Heart left ventricle (tissue), 16 donors: ENCODE measurements around the gene SELENOM. TPM values are rescaled to one million over a fixed set of nuclear protein-coding genes. Genes with fewer than 3 reads are reported as not detected.

Experiments used
- ATAC-seq, 4 donors: fragments of 200-7000 bp; cut with Tn5 transposase; one replicate each; pipeline ENCODE4 v1.9.1; 2020 to 2022; ENCODE audit warnings: moderate library complexity in 4 of 4, mild to moderate bottlenecking in 3 of 4, moderate number of reproducible peaks in 1 of 4
- DNase-seq, 5 donors: peaks; one replicate each; pipeline ENCODE4 v3.0.0-alpha.2; 2020
- H3K27ac ChIP-seq, 12 donors: fragments of 200-600 bp; sonication (generic) in 4 of 12; one replicate each; pipeline versions ENCODE4 v1.5.0 to v1.8.0; 2016 to 2022; ENCODE audit warnings: mild to moderate bottlenecking in 2 of 12
- H3K27me3 ChIP-seq, 9 donors: fragments of 200-600 bp; sonication (generic) in 2 of 9; one replicate each; pipeline versions ENCODE4 v1.5.1 to v1.8.0; 2016 to 2022; ENCODE audit warnings: mild to moderate bottlenecking in 3 of 9
- H3K36me3 ChIP-seq, 9 donors: fragments of 200-600 bp; sonication (generic) in 2 of 9; one replicate each; pipeline versions ENCODE4 v1.5.0 to v1.8.0; 2018 to 2022; ENCODE audit warnings: mild to moderate bottlenecking in 2 of 9
- H3K4me1 ChIP-seq, 12 donors: fragments of 200-600 bp; sonication (generic) in 4 of 12; one replicate each; pipeline versions ENCODE4 v1.5.0 to v1.8.0; 2016 to 2022; ENCODE audit warnings: mild to moderate bottlenecking in 3 of 12
- H3K4me3 ChIP-seq, 12 donors: fragments of 200-600 bp; sonication (generic) in 4 of 12; one replicate each; pipeline versions ENCODE4 v1.5.0 to v1.8.0; 2017 to 2022; ENCODE audit warnings: mild to moderate bottlenecking in 9 of 12, moderate library complexity in 4 of 12
- H3K9me3 ChIP-seq, 12 donors: fragments of 200-600 bp; sonication (generic) in 4 of 12; one replicate each; pipeline versions ENCODE4 v1.5.0 to v1.8.0; 2016 to 2022; ENCODE audit warnings: mild to moderate bottlenecking in 1 of 12
- POLR2A ChIP-seq, 2 donors: fragments of 450-650 bp; IDR thresholded peaks; one replicate each; pipeline ENCODE4 v1.6.1; 2017; ENCODE audit warnings: antibody characterized with exemption in 2 of 2, mild to moderate bottlenecking in 2 of 2, moderate library complexity in 2 of 2
- WGBS, 4 donors: extraction: QIAGEN DNeasy Blood & Tissue Kit in 2 of 4; methylation state at CpG; one replicate each; pipeline versions ENCODE4 v1.1.5 to v1.1.7; 2013 to 2018; 5-methylcytosine and 5-hydroxymethylcytosine counted together
- intact Hi-C, 10 donors: fragments of 100-400 bp; cut with DNase I; formaldehyde crosslinking; loops; one replicate each; pipeline versions ENCODE4 v1.11.1 to v1.14.2; 2022
- polyA plus RNA-seq, 2 donors: library from polyadenylated mRNA; stranded (reverse); fragments of 200-250 nt; gene quantifications; one replicate each; pipeline ENCODE4 v1.2.3, GENCODE V29; 2013
- total RNA-seq, 9 donors: library from RNA; depleted of rRNA in 2 of 9; stranded (reverse); fragments of >200 nt in 2 of 9; fragmentation: NEBNext Ultra II Directional in 3 of 9; extraction: Animal tissue kit (Norgen Biotek cat#: 25700) in 3 of 9; gene quantifications; one replicate each; pipeline versions ENCODE4 v1.1.0 to v1.2.4, GENCODE V29; 2016 to 2023
- TF ChIP-seq, protein P1 (sequence below), 12 donors: fragments of 200-600 bp; sonication (generic) in 4 of 12; IDR thresholded peaks; one replicate each; pipeline versions ENCODE4 v1.5.0 to v1.8.0; 2018 to 2022; ENCODE audit warnings: antibody characterized with exemption in 12 of 12, mild to moderate bottlenecking in 5 of 12
- donor health status: ischemic (EF 13 %, LVEDD 7.1; RV severe dilation, severe dysfunction).
- donor health status: healthy with polysubstance abuse.
- donor health status: DM: no; HTN: yes; CAD: no.
- donor health status: DM: no; HTN: no; CAD: no.
- donor health status: ischemic (EF 25% LVEDD 6.9; RV normal size, moderate dysfunction).
- donor health status: ischemic (EF 25% LVEDD 5.7; RV mildly dilated, moderate dysfunction).
- donor health status: healthy.
- donor health status: DM: yes; HTN: yes; CAD: no.
- donor health status: ischemic (EF 35%, LVEDD 5.7; RV mildly dilated, moderate dysfunction).
- donor health status: nonischemic (EF 11% LVEDD 7.7; RV severe dilation, severe dysfunction).
- donor health status: DM: yes; HTN: yes; CAD: no.
- donor health status: PGD.
- donor health status: ischemic (EF 29% LVEDD 5.4; RV normal size, mild dysfunction).
- donor health status: nonischemic (EF 23%, LVEDD 6.1; RV moderate dilation, normal function).

The SELENOM gene
- total and polyA plus RNA-seq, 11 donors = 35.0 to 183 (median 55.0) TPM

DNA sequence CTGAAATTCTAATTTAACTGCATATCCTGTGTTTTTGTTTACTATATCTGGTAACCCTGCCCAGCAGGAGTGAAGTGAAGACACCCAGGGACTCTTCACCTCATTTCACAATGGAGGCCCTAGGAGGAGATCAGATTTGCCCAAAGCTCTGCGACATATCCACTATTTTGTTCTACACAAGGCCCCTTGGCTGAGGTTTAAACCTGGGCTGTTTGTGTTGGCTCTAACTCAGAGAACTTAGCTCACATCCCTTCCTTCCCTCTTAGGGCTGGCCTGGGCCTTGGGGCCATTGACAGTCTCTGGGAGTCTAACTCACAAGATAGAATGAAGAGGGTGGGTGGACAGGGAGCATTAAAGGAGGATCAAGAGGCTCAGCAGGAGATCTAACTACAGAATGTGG, 41.1 kb upstream of the SELENOM start:
- no peak for TF ChIP-seq POLR2A (IDR thresholded peaks at IDR 0.05)
- TF ChIP-seq, protein P1, sequence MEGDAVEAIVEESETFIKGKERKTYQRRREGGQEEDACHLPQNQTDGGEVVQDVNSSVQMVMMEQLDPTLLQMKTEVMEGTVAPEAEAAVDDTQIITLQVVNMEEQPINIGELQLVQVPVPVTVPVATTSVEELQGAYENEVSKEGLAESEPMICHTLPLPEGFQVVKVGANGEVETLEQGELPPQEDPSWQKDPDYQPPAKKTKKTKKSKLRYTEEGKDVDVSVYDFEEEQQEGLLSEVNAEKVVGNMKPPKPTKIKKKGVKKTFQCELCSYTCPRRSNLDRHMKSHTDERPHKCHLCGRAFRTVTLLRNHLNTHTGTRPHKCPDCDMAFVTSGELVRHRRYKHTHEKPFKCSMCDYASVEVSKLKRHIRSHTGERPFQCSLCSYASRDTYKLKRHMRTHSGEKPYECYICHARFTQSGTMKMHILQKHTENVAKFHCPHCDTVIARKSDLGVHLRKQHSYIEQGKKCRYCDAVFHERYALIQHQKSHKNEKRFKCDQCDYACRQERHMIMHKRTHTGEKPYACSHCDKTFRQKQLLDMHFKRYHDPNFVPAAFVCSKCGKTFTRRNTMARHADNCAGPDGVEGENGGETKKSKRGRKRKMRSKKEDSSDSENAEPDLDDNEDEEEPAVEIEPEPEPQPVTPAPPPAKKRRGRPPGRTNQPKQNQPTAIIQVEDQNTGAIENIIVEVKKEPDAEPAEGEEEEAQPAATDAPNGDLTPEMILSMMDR (IDR thresholded peaks at IDR 0.05) = no peak
- intact Hi-C loops = loop anchor here (1.0 to 10.0 kb wide), 13 partner anchors 36 to 386 kb away; partner anchors contain the start of gene SELENOM (in 5 of the 10)
- no peak overlapping the region for H3K4me3 ChIP-seq
- no peaks in the 10 kb centered on the region for H3K27me3 ChIP-seq
- peak in 3 of 5 donors; percentile 30 to 46 (median 36) for DNase-seq
- 50 to 54% (median 51%) methylated on average over 1 of the region's 1 CpG for WGBS, 4 donors
- H3K4me1 ChIP-seq = peaks cover 0 to 14% (median 10%) of the 10 kb centered on the region in 12 donors
- ATAC-seq = peak; percentile 71 to 88 (median 80)
- H3K27ac ChIP-seq = peak overlapping the region; percentile 37 to 85 (median 74)
- peaks cover 0 to 7% (median 0%) of the 10 kb centered on the region in 12 donors for H3K9me3 ChIP-seq
- H3K36me3 ChIP-seq = no peaks in the 10 kb centered on the region

DNA sequence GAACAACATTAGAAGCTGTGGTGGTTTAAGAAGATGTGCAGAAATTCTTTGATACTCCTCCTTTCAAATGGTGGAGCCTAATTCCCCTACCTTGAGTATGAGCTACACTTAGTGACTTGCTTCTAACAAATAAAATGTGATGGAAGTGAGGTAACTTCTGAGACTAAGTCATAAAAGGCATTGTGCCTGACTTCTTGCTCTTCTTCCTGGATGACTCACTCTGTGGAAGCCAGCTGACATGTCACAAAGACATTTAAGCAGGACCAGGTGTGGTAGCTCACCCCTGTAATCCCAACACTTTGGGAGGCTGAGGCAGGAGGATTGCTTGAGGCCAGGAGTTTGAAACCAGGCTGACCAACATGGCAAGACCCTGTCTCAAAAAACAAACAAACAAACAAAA, 36.9 kb upstream of the SELENOM start:
- Histone ChIP-seq H3K9me3 (peaks cover 0 to 7% (median 0%) of the 10 kb centered on the region in 12 donors), H3K36me3 (no peaks in the 10 kb centered on the region), H3K27ac (no peak overlapping the region), H3K27me3 (peaks cover 0 to 8% (median 0%) of the 10 kb centered on the region in 9 donors), H3K4me1 (peaks cover 0 to 19% (median 10%) of the 10 kb centered on the region in 12 donors), H3K4me3 (no peak overlapping the region)
- TF ChIP-seq, protein P1 (IDR thresholded peaks at IDR 0.05) = no peak
- TF ChIP-seq POLR2A (IDR thresholded peaks at IDR 0.05) = no peak
- ATAC-seq (no peak), DNase-seq (no peak)
- intact Hi-C loops = loop anchor here in 3 of 10 donors (10.0 kb wide), 2 partner anchors 49 to 379 kb away; no protein-coding TSS in a partner anchor

DNA sequence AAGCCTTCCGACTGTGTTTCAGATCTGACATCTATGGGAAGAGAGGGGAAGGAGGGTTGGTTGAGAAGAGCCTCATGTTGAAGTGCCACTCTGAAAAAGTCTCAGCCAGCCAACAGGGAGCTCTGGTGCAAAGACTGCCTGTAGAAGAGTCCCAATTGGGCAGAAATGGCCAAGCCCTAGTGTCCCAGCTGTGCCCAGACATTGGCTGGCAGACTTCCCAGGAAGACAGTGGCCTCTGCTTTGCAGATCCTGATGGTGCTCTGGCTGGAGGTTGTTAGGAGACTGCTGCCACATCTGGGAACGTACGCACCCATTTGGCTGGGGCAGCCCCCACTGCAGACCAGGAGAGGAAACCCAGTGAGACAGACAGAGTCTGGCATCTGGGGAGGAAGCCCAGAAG, 36.2 kb upstream of the SELENOM start:
- TF ChIP-seq, protein P1 (IDR thresholded peaks at IDR 0.05) = no peak
- no peak for TF ChIP-seq POLR2A (IDR thresholded peaks at IDR 0.05)
- Histone ChIP-seq H3K27ac (no peak overlapping the region), H3K36me3 (no peaks in the 10 kb centered on the region), H3K9me3 (peaks cover 0 to 7% (median 0%) of the 10 kb centered on the region in 12 donors), H3K4me1 (peaks cover 0 to 13% (median 4%) of the 10 kb centered on the region in 12 donors), H3K4me3 (no peak overlapping the region), H3K27me3 (peaks cover 0 to 8% (median 0%) of the 10 kb centered on the region in 9 donors)
- WGBS, 4 donors = 65 to 73% (median 69%) methylated on average over 3 of the region's 3 CpGs
- DNase-seq (peak in 1 of 5 donors; percentile 35), ATAC-seq (peak in 3 of 4 donors; percentile 43 to 55 (median 44))
- intact Hi-C loops = loop anchor here in 3 of 10 donors (10.0 kb wide), 2 partner anchors 49 to 379 kb away; no protein-coding TSS in a partner anchor

DNA sequence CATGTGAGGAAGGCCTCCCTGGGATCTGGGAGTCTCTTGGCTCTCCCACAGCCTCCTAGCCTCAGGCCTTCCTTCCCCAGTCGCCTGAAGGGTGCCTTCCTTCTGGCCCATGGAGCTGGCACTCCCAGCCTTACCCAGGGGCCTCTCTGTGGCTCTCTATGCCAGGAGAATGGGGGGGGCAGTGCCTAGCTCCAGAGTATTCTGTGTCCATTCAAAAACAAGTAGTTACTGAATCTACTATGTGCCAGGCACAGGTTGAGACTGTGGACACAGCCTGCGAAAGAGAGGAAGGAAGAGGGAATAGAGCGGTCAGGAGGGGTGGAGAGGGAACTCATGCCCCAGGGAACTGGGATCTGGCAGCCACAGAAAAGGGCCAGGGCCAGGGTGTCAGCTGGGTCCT, 35.7 kb upstream of the SELENOM start:
- Histone ChIP-seq H3K27me3 (peaks cover 0 to 8% (median 0%) of the 10 kb centered on the region in 9 donors), H3K4me3 (no peak overlapping the region), H3K9me3 (peaks cover 0 to 7% (median 0%) of the 10 kb centered on the region in 12 donors), H3K36me3 (no peaks in the 10 kb centered on the region), H3K27ac (no peak overlapping the region), H3K4me1 (peaks cover 0 to 10% (median 0%) of the 10 kb centered on the region in 12 donors)
- TF ChIP-seq, protein P1 (IDR thresholded peaks at IDR 0.05) = no peak
- no peak for TF ChIP-seq POLR2A (IDR thresholded peaks at IDR 0.05)
- intact Hi-C loops = loop anchor here in 3 of 10 donors (10.0 kb wide), 2 partner anchors 48 to 378 kb away; no protein-coding TSS in a partner anchor
- ATAC-seq (no peak), DNase-seq (peak in 1 of 5 donors; percentile 24)
- WGBS, 4 donors = 59 to 68% (median 63%) methylated on average over 3 of the region's 3 CpGs
